Measurements from ENCODE around the gene OR5J2. TPM values are rescaled to one million over a fixed set of nuclear protein-coding genes. Genes with fewer than 3 reads are reported as not detected.

The OR5J2 gene
- not detected in 2 replicates for total RNA-seq

GRCh38 chr11:56176318-56176717, at the start of gene OR5J2:
Gene OR5J2, plus strand, starts transcription at chr11:56176618. Its CDS starts 0 bp downstream, at chr11:56176618.

GRCh38 chr11:56140151-56140661, 36.2 kb upstream of the OR5J2 start, which contains the start of gene OR8J3:
Gene OR8J3, minus strand, starts transcription at chr11:56140201. Its CDS starts 2,483 bp downstream, at chr11:56137718.

GRCh38 chr11:56160217-56160616, 16.2 kb upstream of the OR5J2 start, which contains the start of gene OR8K5:
Gene OR8K5, minus strand, starts transcription at chr11:56160317. Its CDS starts 0 bp downstream, at chr11:56160317.

Other genes starting within 250 kb of the OR5J2 start
- gene OR5I1, start 240.2 kb upstream of the OR5J2 start, total RNA-seq = not detected in 2 replicates
- gene OR10AG1, start 206.7 kb upstream of the OR5J2 start, total RNA-seq = not detected in 2 replicates
- not detected in 2 replicates for gene OR5F1, start 182.0 kb upstream of the OR5J2 start, total RNA-seq
- gene OR5AS1, start 149.0 kb upstream of the OR5J2 start, total RNA-seq = not detected in 2 replicates
- gene OR8I2, start 83.3 kb upstream of the OR5J2 start, total RNA-seq = not detected in 2 replicates
- gene OR8H2, start 72.9 kb upstream of the OR5J2 start, total RNA-seq = not detected in 2 replicates
- gene OR8H3, start 54.2 kb upstream of the OR5J2 start, total RNA-seq = not detected in 2 replicates
- not detected in 2 replicates for gene OR8J3, start 36.4 kb upstream of the OR5J2 start, total RNA-seq
- not detected in 2 replicates for gene OR8K5, start 16.3 kb upstream of the OR5J2 start, total RNA-seq
- gene OR5T2, start 57.6 kb downstream of the OR5J2 start, total RNA-seq = not detected in 2 replicates
- gene OR5T3, start 75.6 kb downstream of the OR5J2 start, total RNA-seq = not detected in 2 replicates
- not detected in 2 replicates for gene OR5T1, start 97.5 kb downstream of the OR5J2 start, total RNA-seq
- gene OR8H1, start 115.6 kb downstream of the OR5J2 start, total RNA-seq = not detected in 2 replicates
- gene OR8K3, start 138.5 kb downstream of the OR5J2 start, total RNA-seq = not detected in 2 replicates
- gene OR8K1, start 169.4 kb downstream of the OR5J2 start, total RNA-seq = not detected in 2 replicates
- gene OR8J1, start 177.7 kb downstream of the OR5J2 start, total RNA-seq = not detected in 2 replicates
- not detected in 2 replicates for gene OR8U1, start 199.0 kb downstream of the OR5J2 start, total RNA-seq
- gene OR5AL1, start 236.1 kb downstream of the OR5J2 start, total RNA-seq = not detected in 2 replicates

Data from endothelial cell of coronary artery (primary cell).